OCI-M2 (cell line): ENCODE measurements around the gene CPNE9.

Source experiments
- DNase-seq: peaks from one replicate; lab custom pipeline; 2025; ENCODE audit not compliant: unreplicated experiment; lab: John Stamatoyannopoulos, UW

The CPNE9 gene

DNA sequence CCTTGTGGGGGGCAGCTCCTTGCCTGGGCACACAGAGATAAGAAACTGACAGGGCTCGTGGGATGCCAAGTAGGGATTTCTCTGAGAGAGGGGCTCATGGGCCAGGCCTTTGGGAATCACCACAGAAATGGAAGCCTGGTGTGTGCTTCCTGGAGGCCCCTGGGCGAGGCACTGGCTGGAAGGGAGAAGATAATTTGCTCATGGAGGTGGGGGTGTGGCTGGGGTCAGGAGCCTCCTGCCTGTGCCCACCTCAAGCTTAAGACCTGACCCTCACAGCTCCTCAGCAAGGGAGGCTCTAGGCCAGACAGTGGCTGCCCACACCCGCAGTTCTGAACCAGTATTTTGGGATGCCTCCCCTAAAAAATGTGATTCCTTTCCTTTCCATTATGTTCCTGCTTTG lies 16.9 kb upstream of the CPNE9 start:
- DNase-seq = no peak

DNA sequence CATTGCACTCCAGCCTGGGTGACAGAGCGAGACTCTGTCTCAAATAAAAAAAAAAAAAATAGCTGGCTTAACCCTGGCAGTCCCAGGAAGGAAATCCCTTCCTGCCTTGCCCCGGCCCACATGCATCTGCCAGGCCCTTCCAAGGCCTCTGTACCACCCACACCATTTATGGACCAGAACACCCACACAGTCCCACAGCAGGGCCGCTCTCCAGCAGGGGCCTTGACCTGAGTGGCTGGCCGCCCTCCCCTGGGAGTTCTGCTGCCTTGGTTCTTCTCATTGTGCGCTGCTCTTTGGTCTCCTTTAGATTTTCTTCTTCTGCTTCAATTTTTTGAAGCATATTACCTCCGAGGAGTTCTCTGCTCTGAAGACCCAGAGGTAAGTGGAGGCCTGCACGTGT lies 16.1 kb upstream of the CPNE9 start:
- DNase-seq = no peak

DNA sequence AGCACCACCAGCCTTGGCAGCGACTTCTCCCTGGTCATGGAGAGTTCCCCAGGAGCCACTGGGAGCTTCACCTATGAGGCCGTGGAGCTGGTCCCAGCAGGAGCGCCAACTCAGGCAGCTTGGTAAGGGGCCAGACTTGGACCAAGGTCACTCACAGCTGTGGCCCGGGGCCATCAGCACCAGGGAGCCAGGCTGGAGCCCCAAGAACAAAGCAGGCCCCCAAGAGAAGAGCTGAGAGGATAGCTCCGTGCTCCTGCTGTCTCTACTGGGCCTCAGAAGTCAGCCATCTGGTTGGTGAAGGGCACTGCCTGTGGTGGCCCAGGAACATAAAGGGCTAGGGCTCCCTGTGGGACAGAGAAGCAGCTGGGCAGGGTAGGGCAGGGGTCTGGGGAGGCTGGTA lies 14.7 kb upstream of the CPNE9 start:
- no peak for DNase-seq

DNA sequence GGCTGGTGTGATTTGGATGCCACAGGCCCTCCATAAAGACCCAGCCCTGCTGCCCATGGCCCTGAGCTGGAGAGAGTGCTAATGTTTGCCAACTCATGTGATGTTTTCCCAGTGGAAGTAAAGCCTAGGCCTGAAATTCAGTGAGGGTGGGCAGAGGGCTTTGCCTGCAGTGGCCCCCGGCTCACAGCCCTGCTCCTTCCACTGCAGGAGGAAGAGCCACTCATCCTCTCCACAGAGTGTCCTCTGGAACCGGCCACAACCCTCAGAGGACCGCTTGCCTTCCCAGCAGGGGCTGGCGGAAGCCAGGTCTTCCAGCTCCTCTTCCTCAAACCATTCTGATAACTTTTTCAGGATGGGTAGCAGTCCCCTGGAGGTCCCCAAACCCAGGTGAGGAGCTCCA lies 13.9 kb upstream of the CPNE9 start:
- no peak for DNase-seq

DNA sequence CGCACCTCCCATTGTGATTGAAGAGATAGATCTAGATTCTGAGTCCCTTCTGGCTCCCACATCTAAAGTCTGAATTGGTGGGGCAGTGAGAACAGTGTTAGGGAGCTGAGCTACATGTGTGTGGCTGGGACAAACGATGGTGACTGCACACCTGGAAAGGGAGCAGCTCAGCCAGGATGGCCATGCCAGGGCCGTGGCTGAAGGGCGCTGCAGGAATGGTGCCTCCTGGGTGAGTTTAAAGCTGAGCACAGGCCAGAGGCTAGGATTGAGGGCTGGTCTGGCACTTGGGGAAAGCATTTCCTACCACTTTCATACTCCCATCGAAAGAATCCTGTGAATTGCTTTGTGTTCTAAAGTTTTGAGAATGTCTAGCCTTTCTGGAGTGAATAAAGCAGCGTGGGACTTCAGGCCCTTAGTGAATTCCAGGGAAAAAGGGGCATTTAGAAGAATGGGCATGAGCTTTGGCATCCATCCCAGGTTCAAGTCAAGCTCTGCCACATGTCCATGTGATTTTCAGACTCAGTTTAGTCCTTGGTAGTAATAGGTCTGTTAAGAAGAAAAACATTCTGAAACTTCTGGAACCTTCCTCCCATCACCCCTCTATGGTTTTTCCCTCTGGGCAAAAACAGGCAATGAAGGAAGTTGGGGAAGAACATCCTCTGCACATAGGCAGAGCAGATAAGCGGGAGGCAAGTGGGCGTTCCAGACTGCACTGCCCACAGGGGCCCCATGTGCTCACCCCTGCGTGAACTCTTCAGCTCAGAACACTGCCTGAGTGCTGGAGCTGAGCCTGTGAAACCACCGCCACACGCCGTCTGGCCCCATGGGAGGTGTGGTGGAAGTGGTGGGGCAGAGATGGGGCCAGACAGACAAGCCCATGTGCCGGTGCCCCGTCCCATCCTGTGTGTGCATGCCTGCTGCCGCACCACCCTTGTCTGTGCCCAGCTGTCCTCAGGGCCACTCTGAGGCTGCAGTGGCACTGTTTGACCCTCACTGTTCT lies 12.9 kb upstream of the CPNE9 start:
- no peak for DNase-seq

DNA sequence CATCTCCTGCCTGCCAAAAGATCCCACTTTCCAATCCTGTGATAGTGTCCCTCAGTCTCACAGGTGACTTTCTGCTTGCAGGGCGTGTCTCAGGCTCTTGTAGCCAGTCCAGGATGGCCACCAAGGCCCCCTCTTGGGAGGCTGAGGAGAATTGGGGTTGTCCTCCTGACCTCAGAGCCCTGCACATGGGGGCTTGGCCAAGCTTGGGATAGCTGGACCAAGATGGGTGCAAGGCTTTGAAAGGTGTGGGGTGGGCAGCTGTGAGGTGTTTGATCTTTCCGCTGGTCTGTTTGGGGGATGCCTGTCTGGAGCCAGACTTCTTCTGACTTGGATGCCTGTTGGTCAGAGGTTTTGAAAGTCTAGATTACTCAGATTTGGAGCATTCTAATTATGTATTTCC lies 12.0 kb upstream of the CPNE9 start:
- DNase-seq = no peak

DNA sequence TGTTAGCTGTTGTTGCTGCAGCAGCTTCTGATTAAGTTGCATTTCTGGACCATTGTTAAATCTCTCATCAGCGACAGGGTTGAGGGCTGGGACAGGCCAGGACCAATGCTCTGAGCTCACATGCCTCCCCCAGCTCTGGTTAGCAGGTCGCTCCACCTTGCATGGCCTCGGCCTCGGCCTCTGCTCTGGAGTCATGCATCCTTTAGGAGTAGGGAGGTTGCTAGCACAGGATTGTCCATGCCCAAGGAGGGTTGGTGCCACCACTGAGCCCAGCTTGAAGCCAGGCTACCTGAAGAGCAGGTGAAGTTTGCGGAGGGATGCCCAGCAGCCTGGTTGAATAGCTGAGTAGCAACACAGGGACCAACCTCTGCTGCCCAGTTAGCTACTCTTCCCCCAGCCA lies 11.2 kb upstream of the CPNE9 start:
- no peak for DNase-seq

DNA sequence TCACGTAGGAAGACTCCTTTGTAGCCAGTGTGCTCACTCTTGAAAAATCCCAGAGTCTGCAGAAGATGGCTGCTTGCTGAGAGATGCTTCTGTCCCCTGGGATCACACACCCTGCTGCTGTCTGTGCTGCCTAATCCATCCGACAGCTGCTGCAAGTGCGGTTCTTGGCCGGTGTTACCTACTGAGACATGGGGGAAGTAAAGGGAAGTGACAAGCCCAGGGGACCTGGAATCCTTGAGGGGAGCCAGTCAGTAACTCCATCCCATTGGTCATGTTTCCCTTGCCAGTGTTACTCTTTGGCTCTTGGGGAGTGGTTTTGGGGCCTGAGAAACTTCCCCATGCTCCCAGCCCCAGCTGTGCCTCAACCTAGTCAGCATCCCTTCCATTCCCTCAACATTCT lies 8.3 kb upstream of the CPNE9 start:
- no peak for DNase-seq

DNA sequence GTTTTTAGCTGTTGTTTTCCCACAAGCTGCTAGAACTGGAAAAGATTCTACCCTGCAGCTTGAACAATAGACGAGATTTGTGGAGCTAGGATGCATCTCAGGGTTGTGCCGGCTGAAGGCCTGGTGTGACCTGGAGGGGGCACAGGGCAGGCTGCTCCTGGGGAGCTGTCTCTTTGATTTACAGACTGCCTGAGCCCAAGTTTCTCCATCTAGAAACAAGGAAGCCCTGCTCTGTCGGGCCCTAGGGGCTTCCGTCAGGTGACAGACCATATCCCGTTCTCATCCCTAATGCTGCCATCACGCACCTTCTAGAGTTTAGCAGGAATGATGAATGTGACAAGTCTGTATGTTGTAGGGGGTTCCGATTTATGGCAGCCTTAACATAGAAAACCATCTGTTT lies 7.9 kb upstream of the CPNE9 start:
- no peak for DNase-seq

DNA sequence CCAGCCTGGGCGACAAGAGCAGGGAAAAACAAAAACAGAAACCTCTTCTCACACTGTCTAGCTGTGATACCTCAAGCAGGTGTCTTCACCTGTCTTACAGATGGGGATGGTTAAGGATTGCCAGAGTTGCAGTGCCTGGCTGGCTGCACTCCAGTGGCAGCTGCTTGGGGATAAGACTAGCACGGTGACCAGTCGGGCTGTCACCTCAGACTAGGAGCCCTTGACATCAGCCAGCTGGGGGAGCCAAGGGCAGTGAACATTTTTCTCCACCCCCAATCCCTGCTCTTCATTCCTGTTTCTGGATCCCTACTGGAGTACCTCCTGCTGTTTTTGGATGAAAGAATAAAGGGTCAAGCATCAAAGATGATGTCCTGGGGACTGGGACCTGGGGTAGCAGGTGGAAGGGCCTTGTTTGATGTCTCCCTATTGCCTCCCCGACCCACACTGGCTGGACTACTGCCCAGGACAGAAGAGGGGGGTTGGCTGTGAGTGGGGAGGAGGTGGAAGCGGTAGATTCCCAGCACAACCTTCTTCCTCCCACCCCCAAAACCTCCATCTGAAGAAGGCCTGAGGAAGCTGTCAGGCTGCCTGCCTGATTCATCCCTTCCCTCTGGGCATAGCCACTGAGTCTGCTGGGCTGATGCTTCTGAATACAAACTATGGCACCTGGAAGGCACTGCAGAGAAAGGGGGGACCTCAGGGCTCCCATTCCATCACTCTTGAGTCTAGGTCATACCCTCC lies 7.0 kb upstream of the CPNE9 start:
- no peak for DNase-seq

DNA sequence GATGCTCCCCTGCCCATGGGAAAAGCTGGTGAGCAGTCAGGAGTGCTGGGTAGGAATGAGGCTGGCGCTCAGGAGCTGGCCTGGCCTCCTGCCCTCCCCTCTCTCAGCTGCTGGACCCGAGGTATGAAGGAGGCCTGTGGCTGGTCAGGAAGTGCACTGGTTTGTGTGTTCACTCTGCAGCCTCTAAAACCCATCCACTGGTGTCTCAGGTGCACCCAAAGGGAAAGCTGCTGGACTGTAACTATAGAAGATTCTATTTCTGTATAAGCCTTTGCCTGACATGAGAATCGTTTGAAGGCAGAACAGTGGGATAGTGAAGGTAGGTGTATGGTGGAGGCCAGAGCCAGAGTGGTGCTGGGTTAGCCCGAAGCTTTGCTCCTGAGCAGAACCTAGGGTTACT lies 5.7 kb upstream of the CPNE9 start:
- no peak for DNase-seq

DNA sequence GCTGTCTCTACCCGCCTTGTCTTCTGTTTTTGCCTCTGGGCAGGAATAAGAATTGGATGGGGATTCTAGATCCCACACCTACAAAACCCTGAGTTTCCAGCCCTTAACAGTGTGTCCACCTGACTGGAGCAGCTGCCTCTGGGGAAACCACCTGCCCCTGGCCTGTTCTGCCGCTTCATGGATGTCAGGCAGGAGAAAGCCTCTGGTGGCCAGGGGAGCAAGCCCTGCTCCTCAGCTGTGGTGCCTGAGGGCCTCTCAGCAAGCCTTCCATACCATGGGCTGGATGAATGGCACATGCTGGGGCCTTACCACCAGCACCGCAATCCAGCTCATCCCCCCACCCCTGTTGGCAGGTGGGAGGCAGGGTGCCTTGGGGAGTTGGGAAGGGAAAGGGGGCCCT lies 5.3 kb upstream of the CPNE9 start:
- DNase-seq = no peak

DNA sequence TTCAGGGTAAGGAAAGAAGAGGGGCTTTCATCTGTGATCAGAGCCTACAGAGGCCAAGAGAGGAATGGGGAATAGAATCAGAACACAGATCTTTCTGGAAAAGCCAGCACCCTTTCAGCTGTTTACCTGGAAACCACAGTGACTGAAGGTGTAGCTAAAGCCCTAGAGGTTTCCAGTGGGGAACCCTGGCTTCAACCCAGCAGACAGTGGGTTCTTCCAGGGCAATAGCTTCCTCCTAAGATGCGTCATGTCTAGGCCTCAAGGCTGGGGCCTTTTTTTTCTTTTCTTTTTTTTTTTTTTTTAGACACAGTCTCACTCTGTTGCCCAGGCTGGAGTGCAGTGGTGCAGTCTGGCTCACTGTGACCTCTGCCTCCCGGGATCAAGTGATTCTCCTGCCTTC lies 3.1 kb upstream of the CPNE9 start:
- DNase-seq = no peak

DNA sequence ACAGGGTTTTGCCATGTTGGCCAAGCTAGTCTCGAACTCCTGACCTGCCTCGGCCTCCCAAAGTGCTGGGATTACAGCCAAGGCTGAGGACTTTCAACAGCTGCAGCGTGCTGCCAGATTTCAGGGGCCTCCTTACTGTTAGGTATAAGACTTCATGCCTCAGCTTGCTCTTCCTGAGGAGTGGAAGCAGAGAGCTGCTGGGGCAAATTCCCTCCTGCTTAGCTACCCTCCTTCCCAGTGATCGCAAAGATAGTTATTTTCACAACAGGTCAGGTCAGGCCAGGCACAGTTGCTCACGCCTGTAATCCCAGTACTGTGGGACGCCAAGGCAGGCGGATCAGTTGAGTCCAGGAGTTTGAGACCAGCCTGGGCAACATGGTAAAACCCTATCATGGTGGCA lies 2.6 kb upstream of the CPNE9 start:
- DNase-seq = no peak

DNA sequence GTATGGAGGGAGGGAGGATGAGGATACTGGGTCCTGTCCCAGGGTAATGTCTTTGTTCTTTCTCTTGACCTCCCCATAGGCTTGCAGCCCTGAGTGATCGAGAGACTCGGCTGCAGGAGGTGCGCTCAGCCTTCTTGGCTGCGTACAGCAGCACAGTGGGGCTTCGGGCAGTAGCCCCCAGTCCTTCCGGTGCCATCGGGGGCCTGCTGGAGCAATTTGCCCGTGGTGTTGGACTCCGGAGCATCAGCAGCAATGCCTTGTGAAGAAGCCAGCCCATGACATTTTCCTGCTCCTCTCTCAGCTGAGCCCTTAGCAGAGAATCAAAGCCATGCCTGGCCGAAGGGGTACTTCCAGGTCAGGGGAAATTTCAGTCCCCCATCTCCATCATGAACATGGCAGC lies 1.9 kb upstream of the CPNE9 start:
- no peak for DNase-seq

DNA sequence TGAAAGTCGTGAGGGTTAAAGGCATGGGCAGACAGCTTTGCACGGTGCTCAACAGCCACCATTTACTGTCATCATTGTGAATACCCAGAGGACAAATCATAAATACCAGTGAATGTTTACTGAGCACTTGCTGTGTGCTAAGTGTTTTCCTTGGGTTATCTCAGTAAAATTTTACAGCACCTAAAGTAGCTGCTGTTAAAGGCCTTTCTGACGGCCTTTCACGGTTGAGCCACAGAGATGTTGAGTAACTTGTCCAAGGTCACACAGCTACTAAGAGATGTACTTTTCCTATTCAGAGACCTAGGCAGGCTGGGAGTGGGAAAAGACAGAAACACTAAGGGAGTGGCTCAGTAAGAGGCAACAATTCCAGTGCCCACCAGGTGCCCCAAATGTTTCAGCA lies 393 bp upstream of the CPNE9 start:
- no peak for DNase-seq

DNA sequence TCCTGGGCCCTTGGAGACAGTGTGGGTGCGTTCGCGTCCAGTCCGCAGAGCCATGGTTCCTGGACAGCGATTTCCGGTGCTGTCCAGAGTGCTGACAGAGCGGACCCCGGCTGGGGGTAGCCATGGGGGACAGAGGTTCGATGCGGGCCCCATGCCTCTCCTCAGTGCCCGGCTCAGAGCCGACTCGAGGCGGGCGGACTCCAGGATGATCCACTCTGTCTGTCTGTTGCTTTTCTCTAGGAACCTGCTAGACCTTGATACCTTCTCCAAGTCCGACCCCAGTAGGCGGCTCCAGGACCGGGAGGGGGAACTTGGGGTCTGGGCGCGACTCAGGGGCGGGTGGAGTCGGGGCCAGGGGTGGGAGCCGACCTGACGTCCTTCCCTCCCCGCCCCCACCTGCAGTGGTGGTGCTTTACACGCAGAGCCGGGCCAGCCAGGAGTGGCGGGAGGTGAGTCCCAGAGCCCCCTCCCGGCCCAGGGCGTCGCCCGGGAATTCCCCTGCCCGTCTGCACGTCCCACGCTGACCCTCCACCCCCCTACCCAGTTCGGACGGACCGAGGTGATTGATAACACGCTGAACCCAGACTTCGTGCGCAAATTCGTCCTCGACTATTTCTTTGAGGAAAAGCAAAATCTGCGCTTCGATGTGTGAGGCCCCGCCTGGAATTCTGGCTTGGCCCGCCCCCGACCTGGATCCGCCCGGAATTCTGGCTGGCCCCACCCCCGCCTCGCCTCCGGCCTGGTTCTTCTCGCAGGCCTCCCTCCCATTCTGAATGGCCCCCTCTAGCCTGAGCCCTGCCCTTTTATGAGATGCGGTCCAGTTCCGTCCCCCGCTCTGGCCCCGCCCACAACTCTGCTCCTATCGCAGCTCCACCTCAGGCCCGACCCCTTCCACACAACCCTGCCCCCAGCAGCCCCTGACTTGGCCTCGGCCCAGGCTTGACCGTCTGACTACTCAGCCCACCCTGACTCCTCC lies 1.0 kb downstream of the CPNE9 start:
- no peak for DNase-seq

DNA sequence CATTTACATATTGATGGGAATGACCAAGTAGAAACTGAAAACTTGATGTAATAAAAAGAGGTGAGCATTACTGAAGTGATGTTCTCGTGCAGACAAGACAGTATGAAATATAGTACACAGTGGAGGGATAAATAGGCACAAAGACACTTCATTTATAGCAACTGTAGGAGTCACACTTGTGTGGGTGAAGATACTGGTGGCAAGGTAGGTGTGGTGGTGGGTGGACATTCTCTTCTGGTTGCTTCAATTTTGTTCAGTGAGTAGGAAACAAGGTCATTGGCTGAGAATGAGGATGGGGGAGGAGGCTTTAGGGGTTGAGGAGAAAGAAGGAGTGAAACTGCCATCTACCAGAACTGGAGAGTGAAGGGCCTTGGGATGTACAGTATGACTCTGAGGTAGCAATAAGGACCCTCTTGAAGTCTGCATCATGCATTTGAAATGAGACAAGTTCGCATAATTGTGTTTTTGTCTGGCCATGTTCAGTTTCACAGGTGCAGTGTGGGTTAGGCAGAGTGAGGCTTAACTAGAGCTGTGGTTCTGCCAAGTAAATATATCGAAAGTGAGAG lies 6.6 kb downstream of the CPNE9 start:
- no peak for DNase-seq

DNA sequence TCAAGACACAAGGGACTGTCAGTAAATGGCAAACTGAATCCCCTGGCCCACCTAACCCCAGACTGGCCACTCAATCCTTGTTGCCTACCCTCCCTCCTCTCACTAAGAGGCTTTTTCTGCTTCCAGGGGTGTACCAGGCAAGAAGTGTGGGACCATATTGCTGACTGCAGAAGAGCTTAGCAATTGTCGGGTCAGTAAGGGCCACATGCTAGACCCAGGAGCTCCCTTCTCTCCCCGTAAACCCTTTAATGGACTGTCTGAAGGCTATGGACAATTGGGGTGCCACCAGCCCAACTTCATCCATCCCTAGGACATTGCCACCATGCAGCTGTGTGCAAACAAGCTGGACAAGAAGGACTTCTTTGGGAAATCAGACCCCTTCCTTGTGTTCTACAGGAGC lies 8.8 kb downstream of the CPNE9 start:
- no peak for DNase-seq

DNA sequence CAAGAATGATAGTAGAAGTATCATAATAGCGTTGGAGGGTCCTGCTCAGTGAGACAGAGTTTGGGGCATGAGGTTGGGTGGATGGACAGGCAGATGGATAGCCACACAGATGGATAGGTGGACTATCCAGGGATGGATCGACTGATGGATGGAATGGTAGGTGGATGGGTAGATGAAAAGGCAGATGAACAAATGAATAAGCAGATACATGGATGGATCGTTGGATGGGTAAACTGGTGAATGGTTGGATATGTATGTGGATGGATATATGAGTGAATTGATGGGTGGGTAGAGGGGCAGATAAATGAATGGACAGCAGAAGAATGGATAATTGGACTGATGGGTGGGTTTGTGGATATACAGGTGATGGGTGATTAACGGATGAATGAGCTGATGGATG lies 9.5 kb downstream of the CPNE9 start:
- no peak for DNase-seq

DNA sequence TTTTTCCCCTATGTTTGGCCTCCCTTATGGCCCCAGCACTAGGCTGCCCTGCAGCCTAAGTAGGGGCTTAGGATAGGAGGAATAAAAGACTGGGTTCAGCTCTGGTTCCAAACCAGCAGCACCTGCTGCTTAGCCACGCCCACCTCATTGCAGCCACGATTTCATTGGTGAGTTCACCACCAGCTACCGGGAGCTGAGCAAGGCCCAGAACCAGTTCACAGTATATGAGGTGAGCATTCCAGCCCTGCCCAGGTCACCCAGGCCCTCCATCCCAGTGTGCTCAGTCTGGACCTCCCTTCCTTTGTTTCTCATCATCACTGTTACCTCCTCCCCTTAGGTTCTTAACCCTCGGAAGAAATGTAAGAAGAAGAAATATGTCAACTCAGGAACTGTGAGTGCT lies 11.5 kb downstream of the CPNE9 start:
- no peak for DNase-seq
